ENCODE results near the gene KRTAP5-7.
"Not testable (repeated sequence)": the region's sequence is repeated elsewhere in the genome, so short reads cannot be mapped to it uniquely, and the experiment has no call there.

The KRTAP5-7 gene

GRCh38 chr11:71496421-71496820 is 30.6 kb upstream of the KRTAP5-7 start:
- DNase-seq: no peak

GRCh38 chr11:71498091-71498490 is 29.0 kb upstream of the KRTAP5-7 start:
- DNase-seq: no peak

- no peak for DNase-seq
Measured at GRCh38 chr11:71499125-71499524, 27.9 kb upstream of the KRTAP5-7 start.

GRCh38 chr11:71499546-71499945 is 27.5 kb upstream of the KRTAP5-7 start:
- DNase-seq: no peak

GRCh38 chr11:71500601-71501021 is 26.5 kb upstream of the KRTAP5-7 start:
- DNase-seq: no peak

GRCh38 chr11:71501071-71501985 is 25.7 kb upstream of the KRTAP5-7 start:
- no peak for DNase-seq

GRCh38 chr11:71502026-71502425 is 25.0 kb upstream of the KRTAP5-7 start:
- DNase-seq: no peak

- DNase-seq: no peak
Measured at GRCh38 chr11:71502871-71503435, 24.1 kb upstream of the KRTAP5-7 start.

GRCh38 chr11:71504531-71504930 is 22.5 kb upstream of the KRTAP5-7 start:
- DNase-seq: no peak

GRCh38 chr11:71505001-71505400 is 22.1 kb upstream of the KRTAP5-7 start:
- no peak for DNase-seq

- no peak for DNase-seq
Measured at GRCh38 chr11:71505781-71506180, 21.3 kb upstream of the KRTAP5-7 start.

GRCh38 chr11:71507102-71507501 is 20.0 kb upstream of the KRTAP5-7 start:
- DNase-seq: no peak

- DNase-seq: no peak
Measured at GRCh38 chr11:71518506-71519471, 8.3 kb upstream of the KRTAP5-7 start.

GRCh38 chr11:71519546-71519945 is 7.5 kb upstream of the KRTAP5-7 start:
- DNase-seq: no peak

- DNase-seq: no peak
Measured at GRCh38 chr11:71525188-71525937, 1.7 kb upstream of the KRTAP5-7 start.

GRCh38 chr11:71525938-71526495 is 1.1 kb upstream of the KRTAP5-7 start:
- no peak for DNase-seq

- DNase-seq: no peak
Measured at GRCh38 chr11:71527576-71528210, 626 bp downstream of the KRTAP5-7 start.

GRCh38 chr11:71530602-71531001 is 3.5 kb downstream of the KRTAP5-7 start:
- no peak for DNase-seq

GRCh38 chr11:71532036-71532610 is 5.1 kb downstream of the KRTAP5-7 start:
- no peak for DNase-seq

GRCh38 chr11:71534711-71535608 is 7.9 kb downstream of the KRTAP5-7 start:
- DNase-seq: not testable (repeated sequence)
